IPS-NIHi7 (cell line): ENCODE measurements around the gene NRK.
"Not testable (repeated sequence)": the region's sequence is repeated elsewhere in the genome, so short reads cannot be mapped to it uniquely, and the experiment has no call there.

ENCODE experiments used
- DNase-seq: peaks from one replicate; pipeline ENCODE4 v3.0.0; 2012; ENCODE audit warnings: mixed read lengths; ENCODE audit errors: extremely low spot score

Gene NRK

DNA sequence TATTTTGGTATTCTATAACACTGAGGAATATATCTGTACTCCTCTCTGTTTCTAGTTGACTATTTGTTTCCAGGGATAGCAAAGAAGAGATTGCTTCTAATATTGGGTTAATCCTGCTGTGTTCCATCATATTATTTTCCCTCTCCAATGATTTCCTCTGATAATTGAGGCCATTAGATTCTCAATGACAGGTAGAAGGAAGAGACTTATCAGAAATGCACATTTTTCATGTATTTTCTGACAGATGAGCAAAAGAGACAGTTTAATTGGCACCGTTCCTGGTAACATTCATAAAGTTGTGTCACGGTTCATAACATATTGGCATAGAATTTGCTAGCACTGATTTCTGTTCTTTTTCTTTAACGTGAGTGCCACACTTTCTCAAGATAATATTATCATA lies 58.2 kb downstream of the NRK start:
- no peak for DNase-seq

GRCh38 chrX:105882581-105883275 lies 60.4 kb downstream of the NRK start:
- no peak for DNase-seq

- DNase-seq = no peak
Measured at GRCh38 chrX:105894721-105895120, 72.4 kb downstream of the NRK start.

- no peak for DNase-seq
Measured at GRCh38 chrX:105909576-105909975, 87.2 kb downstream of the NRK start.

DNA sequence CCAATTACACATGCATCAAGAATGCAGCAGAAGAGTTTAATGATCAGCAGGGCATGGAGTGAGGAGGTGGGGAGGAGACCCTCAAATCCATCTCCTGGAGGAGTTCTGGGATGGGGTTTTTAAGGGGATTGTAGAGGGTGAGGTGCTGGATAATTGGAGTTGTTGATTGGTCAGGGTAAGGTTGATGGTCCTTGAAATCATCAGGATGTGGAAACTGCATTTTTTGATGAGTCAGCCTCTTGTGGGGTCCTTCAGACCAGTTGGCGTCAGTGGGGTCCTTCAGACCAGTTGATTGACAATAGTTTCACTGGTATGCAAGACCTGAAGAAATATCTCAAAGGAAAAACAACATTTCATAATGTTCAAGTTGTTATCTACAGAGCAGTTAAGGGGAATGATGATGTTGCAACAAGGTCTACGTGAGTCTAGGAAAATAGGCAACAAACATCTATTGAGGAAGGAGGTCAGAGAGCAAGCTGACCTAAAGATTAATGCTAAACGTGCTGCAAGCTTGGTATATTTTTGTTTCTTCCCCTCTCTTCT lies 88.3 kb downstream of the NRK start:
- DNase-seq = no peak

- no peak for DNase-seq
Measured at GRCh38 chrX:105945266-105945665, 122.9 kb downstream of the NRK start.

GRCh38 chrX:105969487-105969886 lies 147.1 kb downstream of the NRK start:
- DNase-seq = no peak

DNA sequence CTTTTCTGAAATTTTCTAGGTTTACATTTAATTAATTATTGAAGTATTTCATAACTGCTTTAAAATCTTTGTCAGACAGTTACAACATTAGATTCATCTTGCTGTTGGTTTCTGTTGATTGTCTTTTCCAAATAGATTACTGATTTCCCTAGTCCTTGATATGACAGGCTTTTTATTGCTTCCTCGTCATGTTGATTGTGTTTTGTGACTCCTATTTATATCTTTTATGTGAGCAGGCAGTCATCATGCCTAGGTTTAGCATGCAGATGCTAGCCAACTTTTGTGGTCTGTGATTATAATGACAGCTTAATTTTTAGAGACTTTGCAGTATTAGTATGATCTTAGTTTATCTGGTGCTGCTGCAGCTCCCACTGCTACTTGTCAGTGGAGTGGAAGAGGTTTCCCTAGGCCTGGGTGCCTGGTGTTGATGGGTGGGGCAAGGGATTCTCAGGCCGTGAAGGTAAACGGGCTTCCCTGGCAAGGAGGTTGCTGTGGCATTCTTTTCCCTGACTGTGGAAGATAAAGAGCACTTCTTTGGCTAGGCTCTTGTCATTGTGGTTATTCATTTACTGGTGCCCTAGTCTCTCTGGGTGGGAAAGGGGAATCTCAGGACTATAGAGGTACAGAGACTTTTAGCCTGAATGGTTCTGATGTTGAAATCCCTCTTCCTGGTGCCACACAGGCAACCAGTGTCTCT lies 150.5 kb downstream of the NRK start:
- DNase-seq = no peak

GRCh38 chrX:105973387-105973739 lies 151.0 kb downstream of the NRK start:
- peak; percentile 10 for DNase-seq

DNA sequence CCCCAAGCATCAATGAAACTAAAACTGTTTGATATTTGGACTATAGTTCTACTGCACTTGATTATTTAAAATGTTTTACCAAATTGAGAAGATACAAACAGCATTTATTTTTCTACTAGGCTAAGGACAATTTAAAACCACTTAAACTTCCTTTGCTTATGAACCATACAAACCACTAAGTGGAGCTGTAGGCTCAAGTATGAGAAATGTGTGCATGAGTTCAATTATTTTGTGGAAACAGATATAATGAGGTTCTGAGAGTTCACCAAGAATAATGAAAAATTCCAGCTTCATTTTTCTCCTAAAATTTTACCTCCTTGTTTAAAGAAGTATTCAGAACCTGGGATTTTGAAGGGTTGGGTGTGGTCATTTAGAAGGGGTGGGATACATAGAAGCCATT lies 153.0 kb downstream of the NRK start:
- no peak for DNase-seq

DNA sequence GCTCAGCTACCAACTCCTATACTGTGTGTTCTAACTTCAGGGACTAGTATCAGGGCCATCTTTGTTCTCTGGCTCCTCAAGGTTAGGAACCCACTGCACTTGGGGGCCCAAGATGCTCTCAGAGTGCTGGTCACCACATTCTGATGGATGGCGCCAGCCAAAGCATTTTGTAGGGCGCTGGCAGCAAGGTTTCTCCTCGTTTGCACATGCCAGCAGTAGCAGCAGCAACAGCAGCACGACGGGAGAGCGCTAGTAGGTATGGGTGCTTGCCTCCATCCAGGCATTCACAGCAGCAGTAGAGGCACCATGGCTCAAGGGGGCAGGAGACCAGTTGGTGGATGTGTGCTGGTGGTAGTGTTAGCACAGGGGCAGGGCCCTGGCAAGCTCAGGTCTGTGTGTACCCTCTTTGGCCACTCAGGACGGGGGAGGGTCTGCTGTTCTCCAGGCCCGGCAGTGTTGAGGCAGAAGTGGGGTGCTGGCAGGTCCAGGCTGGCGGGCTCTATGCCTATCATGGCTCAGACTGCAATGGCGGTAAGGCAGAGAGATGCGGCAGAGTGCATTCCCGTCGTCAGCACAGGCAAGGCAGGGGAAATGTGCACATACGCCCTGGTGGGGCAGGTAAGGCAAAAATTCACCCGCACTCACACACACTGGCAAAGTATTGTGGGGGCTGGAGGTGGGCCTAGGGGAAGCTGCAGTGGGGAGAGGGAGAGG lies 159.6 kb downstream of the NRK start:
- no peak for DNase-seq

GRCh38 chrX:105988487-105988886 lies 166.1 kb downstream of the NRK start:
- DNase-seq = not testable (repeated sequence)

DNA sequence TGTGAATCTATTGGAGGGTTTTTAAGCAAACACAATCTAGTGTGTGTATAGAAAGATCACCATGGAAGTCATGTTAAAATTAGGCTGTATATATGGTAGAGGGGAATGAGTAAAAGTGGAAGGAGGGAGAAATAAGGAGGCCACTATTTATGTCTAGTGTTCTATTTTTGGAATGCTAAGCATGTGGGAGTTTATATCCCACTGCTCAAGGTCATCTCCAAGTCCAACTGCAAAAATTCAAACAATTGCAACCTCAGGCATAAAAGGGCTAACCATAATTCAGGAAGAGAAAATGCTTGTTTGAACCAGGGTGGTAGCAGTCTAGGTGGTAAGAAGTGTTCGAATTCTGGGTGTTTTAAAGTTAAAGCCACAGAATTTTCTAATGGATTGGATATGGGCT lies 177.0 kb downstream of the NRK start:
- no peak for DNase-seq

GRCh38 chrX:106000203-106000602 lies 177.9 kb downstream of the NRK start:
- no peak for DNase-seq

DNA sequence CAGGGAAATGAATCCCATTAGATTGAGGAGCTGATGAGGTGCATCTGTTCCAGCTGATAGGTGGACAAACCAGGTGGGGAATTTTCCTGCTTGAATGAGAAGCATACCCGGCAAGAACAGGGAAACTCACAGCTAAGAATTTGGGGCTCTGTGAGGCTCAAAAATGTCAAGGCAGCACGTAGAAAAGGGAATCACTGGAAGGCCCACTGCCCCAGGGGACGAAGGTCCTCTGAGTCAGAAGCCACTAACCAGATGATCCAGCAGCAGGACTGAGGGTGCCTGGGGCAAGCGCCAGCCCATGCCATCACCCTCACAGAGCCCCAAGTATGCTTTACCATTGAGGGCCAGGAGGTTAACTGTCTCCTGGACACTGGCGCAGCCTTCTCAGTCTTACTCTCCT lies 178.3 kb downstream of the NRK start:
- DNase-seq = not testable (repeated sequence)

- no peak for DNase-seq
Measured at GRCh38 chrX:106005684-106006083, 183.3 kb downstream of the NRK start.

DNA sequence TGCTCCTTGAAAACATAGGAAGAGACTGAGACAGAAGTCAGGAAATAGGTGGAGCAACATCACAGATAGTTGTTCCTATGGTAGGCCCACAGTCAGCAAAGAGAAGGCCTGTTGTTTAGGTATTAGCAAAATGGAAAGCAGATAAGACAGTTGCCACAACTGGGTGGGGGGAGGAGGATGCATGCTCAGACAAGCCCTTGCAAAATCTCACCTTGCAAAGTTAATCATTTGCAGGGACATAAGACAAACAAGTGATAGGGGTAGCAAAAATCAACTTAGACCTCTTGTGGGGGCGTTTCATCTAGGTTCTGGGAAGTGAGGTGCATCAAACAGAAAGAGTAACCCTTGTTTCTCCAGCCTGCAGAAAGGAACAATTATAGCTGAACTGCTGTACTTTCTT lies 185.5 kb downstream of the NRK start:
- no peak for DNase-seq
